Astrocyte of the spinal cord (primary cell): ENCODE results near the gene CD2AP.
A peak's percentile ranks its signal among the peaks of the same experiment; 100 is the strongest.

Experiments used
- DNase-seq: peaks from one replicate; pipeline ENCODE4 v3.0.0; 2011; ENCODE audit warnings: low read depth, low spot score
- H3K4me3 ChIP-seq: 2 replicates; pipeline ENCODE4 v1.5.1; 2011; ENCODE audit warnings: low read depth, mild to moderate bottlenecking, low read length, moderate library complexity
- in situ Hi-C: cut with HindIII; loops from 2 replicates; pipeline ENCODE4 v1.10.0; 2017; ENCODE audit warnings: low sequenced_read_pairs
- TF ChIP-seq, protein P1 (sequence below): IDR thresholded peaks from 2 replicates; pipeline ENCODE4 v1.5.1; 2012; ENCODE audit warnings: low read depth, mild to moderate bottlenecking, low read length, inconsistent platforms

Gene CD2AP, protein sequence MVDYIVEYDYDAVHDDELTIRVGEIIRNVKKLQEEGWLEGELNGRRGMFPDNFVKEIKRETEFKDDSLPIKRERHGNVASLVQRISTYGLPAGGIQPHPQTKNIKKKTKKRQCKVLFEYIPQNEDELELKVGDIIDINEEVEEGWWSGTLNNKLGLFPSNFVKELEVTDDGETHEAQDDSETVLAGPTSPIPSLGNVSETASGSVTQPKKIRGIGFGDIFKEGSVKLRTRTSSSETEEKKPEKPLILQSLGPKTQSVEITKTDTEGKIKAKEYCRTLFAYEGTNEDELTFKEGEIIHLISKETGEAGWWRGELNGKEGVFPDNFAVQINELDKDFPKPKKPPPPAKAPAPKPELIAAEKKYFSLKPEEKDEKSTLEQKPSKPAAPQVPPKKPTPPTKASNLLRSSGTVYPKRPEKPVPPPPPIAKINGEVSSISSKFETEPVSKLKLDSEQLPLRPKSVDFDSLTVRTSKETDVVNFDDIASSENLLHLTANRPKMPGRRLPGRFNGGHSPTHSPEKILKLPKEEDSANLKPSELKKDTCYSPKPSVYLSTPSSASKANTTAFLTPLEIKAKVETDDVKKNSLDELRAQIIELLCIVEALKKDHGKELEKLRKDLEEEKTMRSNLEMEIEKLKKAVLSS

DNA sequence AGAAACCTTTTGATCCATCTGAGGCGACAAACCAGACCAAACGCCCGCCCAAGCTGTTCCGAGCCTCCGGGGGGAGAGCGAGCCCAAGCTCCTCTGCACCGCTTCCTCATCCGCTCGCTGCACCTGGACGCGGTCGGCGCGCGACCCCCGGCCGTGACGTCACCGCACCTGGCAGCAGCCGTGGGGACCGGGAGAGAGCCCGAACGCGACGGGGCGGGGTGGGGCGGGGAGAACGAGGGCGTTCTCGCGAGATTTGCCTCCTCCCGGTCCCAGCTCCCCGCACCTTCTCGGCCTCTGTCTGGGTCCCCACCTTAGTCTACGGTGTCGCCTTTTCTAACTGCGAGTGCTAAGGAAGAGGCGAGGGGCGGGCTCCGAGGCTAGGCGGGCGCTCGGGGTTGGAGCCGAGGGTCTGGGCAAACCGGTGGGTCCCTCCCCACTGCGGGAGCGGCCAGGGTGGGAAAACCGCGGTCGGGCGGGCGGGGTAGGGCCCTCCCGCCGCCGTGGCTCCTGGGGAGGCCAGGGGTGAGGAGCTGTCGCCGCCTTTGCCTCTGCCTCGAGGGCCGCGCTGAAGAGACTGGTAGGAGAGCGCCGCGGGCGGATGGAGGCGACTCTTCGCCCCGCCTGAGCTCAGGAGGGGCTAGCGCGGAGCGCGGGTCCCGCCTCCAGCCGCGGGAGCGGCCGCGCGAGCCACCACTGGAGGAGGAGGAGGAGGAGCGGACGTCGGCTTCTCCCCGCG, at the start of gene CD2AP:
Gene CD2AP (plus strand): TSS at position 293 of the 736 bp plus-strand sequence. CDS start 456 bp downstream, outside the sequence.
- H3K4me3 ChIP-seq, result peak within 1 kb of the TSS; percentile 87
- TF ChIP-seq, protein P1, sequence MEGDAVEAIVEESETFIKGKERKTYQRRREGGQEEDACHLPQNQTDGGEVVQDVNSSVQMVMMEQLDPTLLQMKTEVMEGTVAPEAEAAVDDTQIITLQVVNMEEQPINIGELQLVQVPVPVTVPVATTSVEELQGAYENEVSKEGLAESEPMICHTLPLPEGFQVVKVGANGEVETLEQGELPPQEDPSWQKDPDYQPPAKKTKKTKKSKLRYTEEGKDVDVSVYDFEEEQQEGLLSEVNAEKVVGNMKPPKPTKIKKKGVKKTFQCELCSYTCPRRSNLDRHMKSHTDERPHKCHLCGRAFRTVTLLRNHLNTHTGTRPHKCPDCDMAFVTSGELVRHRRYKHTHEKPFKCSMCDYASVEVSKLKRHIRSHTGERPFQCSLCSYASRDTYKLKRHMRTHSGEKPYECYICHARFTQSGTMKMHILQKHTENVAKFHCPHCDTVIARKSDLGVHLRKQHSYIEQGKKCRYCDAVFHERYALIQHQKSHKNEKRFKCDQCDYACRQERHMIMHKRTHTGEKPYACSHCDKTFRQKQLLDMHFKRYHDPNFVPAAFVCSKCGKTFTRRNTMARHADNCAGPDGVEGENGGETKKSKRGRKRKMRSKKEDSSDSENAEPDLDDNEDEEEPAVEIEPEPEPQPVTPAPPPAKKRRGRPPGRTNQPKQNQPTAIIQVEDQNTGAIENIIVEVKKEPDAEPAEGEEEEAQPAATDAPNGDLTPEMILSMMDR, result no peak
- in situ Hi-C loops, result no loop called here

DNA sequence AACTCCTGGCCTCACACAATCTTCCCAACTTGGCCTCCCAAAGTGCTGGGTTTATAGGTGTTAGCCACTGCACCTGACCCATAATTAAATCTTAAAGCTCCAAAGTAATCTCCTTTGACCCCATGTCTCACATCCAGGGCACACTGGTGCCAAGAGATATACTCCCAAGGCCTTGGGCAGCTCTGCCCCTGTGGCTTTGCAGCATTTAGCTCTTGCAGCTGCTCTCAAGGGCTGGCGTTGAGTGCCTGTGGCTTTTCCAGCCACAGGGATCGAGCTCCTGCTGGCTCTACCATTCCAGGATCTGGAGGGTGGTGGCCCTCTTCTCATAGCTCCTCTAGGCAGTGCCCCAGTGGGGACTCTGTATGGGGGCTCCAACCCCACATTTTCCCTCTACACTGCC, 49.3 kb upstream of the CD2AP start:
- TF ChIP-seq, protein P1, result no peak
- H3K4me3 ChIP-seq, result no peak overlapping the region
- in situ Hi-C loops, result no loop called here
- DNase-seq, result no peak

More for the DNA sequence above, at the start of gene CD2AP:
- DNase-seq, result peak; percentile 79

DNA sequence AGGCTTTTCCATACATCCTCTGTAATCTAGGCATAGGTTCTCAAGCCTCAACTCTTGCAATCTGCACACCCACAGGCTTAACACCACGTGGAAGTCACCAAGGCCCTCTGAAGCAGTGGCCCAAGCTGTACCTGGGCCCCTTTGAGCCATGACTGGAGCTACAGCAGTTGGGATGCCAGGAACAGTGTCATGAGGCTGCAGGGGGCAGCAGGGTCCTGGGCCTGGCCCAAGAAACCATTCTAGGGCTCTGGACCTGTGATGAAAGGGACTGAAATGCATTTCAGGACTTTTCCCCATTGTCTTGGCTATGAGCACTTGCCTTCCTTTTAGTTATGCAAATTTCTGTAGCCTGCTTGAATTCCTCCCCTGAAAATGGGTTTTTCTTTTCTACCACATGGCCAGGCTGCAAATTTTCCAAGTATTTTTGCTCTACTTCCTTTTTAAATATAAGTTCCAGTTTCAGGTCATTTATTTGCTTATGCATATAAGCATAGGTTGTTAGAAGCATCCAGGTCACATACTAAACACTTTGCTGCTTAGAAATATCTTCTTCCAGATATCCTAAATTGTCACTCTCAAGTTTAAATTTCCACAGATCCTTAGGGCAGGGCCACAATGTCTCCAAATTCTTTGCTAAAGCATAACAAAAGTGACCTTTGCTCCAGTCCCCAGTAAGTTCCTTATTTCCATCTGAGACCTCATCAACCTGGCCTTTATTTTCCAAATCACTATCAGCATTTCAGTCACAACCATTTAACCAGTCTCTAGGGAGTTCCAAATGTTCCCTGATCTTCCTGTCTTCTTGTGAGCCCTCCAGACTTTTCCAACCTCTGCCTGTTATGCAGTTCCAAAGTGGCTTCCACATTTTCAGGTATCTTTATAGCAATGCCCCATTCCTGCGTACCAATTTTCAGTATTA, 48.6 kb upstream of the CD2AP start:
- H3K4me3 ChIP-seq, result no peak overlapping the region
- TF ChIP-seq, protein P1, result no peak
- no peak for DNase-seq
- in situ Hi-C loops, result no loop called here

DNA sequence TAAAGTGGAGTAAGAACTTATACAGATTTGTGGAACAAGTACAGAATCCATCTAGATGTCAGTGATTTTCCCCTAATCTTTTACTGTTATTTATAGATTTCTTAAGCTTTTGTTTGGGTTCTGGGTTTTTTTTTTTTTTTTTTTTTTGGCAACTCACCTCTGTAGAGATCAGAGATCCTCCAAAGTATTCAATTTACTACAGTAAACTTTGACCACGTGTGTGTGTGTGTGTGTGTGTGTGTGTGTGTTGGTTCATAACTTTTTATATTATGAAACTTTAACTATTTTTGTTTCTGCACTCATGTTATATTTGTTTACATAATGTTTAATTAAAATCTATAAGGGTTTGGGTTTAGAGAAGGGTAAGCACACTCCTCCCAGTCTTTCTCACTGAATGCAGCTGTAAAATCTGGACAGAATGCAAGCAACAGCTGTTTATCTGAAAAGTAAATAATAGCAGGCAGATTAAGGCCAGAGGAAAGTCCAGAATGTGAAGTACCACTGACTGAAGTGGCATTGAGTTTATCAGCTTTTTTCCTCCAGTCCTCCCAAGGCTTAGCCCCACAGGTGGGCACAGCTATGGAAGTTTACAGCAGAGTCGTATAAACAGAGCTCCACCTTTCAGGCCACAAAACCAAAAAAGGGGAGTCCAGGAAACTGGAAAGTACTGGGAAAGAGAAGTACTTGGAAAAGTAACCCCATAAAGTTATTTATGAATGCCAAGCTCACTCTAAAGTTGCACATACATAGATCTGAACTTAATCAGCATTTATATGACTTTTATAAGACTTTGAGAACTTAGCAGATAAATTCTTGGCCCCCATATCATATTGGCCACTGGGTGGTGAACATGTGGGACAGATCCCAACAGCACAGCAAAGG, 43.0 kb upstream of the CD2AP start:
- H3K4me3 ChIP-seq, result no peak overlapping the region
- DNase-seq, result no peak
- in situ Hi-C loops, result no loop called here

DNA sequence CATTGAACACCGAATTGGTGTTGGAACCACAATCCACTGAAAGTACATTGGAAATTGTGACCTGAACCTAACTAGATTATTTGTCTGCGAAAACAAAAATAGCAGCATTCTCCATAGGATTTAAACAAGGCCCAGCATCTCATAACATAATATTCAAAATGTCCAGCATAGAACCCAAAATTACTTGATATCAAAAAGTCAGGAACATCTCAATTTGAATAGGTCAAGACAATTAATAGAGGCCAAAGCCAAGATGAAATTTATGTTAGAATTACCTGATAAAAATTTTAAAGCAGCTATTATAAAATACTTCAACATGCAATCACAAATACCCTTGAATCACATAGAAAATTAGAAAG, 42.4 kb upstream of the CD2AP start:
- no peak for DNase-seq
- no peak overlapping the region for H3K4me3 ChIP-seq
- TF ChIP-seq, protein P1, result no peak
- in situ Hi-C loops, result no loop called here

More for the DNA sequence above, 43.0 kb upstream of the CD2AP start:
- TF ChIP-seq, protein P1, result no peak
